Measurements from ENCODE around the gene ERICH4.
"Not testable (repeated sequence)": the region's sequence is repeated elsewhere in the genome, so short reads cannot be mapped to it uniquely, and the experiment has no call there.

Gene ERICH4, protein sequence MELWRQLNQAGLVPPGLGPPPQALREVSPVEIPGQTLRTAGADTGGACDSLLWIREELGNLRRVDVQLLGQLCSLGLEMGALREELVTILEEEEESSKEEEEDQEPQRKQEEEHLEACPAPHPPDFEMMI

DNA sequence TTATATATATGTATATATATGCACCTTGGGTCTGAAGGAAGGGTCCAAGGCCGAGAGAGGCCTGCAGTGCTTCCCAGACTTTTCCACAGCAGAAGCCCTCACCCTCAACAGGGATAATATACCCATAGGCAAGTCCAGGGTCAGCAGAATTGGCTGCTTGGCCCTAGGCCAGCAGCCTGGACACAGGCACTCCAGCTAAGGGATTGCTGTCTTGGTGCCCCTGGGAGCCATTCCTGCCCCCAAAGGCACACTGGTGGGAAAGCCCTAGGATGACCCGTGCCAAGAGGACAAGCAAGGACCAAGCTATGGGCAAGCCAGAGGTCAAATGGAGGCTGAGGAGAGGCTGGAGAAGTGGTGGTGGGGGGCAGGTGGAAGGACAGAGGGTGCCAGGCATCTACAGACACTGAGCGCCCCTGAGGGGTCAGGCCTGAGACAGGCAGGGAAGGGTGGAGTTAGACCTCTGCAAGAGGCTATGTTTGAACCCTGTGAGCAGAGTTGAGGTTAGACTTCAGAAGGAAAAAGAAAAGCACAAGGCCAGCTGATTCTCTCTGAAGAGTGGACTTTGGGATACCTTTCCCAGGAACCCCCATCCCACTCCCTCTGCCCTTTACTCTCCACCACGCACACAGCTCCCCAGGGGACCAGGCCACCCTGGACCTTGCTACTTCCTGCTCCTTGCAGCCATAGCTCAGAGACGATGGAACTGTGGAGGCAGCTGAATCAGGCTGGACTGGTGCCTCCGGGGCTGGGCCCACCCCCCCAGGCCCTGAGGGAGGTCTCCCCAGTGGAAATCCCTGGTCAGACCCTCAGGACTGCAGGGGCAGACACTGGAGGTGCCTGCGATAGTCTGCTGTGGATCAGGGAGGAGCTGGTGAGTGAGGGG, at the start of gene ERICH4:
Gene ERICH4 (plus strand): TSS at position 684 of the 883 bp plus-strand sequence. CDS start 14 bp downstream, at position 698.
- DNase-seq, result no peak

DNA sequence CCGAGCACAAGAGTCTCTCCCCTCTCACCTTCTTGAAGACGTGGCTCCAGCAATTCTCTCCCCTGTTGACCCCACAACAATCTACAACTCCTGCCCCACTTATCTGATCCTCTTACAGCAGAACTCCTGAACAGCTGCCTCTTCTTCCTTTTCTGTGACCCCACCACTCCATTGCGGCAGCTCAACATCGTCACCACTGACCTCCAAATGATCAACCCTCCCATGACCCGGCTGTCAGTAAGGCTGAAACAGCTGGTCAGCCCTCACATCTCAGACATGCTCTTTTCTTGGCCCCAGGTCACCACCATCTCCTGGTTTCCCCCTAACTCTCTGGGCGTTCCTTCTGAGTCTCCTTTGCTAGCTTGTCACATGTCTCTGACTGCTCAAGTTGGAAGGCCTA, 47.6 kb upstream of the ERICH4 start:
- DNase-seq, result no peak

DNA sequence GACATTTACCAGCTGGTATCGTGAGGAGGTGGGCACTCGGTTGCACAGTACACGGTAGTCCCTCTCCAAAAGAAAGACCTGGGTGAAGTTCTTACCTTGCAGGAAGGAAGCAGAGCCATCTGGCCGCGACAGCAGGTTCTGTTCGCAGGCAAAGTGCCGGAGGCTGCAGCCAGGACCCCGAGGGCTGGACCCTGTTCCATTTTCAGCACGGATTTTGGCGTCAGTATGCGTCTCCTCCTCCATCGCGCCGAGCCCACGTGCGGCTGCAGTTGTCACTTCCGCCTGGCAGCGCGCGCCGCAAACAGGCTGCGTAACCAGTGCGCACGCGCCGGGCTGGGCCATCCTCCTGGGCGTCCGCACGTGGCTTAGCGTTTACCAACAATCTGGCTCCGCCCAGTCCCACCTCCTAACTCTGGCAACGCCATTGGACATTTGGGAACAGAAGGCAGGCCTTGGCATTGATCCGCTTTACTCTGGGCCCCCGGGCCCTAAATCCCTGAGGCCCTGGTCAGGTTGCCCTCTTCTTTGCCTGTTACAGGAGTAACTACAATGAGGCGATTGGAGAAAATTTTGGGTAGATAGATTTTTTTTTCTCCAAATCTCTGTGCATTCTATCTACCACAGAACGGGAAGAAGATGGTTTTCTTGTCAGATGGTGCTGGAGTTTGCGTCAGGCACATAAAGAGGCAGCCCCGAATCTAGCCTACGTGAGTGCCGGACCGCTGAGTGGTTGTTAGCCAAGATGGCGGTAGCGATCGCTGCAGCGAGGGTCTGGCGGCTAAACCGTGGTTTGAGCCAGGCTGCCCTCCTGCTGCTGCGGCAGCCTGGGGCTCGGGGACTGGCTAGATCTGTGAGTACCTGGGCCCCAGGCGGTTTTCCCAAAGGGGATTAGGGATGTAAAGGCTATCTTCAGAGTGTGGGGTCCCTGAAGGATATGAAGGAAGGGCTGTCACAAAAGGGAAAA, 45.6 kb upstream of the ERICH4 start, which contains the start of the genes BCKDHA and EXOSC5:
Gene BCKDHA (plus strand): TSS at position 733 of the 964 bp plus-strand sequence. CDS start 10 bp downstream, at position 743.
Gene EXOSC5 (minus strand): TSS at position 274 of the 964 bp plus-strand sequence. CDS start 31 bp downstream, at position 243.
- peak; percentile 90 to 99 (median 98) for DNase-seq

DNA sequence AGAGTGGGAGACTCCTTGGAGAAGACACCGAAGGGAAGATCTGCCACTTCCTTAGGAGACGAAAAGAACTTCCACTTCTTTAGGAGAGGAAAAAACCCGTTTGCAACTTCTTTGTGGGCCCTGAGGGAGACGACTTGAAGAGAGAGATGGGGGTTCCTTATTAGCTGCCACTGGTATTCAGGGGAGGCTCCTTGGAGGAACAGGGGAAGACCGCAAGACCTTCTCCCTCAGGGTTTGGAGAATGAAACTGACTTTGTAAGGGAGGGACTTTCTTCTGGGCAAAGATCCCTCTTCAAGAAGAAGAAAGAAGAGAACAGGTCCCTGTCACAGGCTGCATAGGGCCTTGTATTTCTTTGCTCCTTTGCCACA, 44.9 kb upstream of the ERICH4 start:
- no peak for DNase-seq

DNA sequence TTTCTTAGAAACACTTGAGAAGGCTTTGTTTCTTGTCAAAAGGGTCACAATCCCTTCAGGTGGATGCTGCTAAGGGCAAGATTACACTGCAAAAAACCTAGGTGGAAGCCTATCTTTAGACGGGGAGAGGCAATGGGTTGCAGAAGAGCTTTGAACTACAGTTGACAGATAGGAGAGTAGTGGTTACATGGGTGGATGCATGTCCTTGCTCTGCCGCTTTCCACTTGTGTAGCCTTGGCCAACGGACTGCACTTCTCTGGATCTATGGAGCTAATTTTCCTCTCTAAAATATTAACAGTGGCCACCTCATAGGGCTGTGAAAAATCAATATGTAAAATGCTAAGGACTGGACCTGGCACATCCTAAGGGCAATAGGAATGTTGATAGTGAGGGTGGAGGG, 44.4 kb upstream of the ERICH4 start:
- no peak for DNase-seq

DNA sequence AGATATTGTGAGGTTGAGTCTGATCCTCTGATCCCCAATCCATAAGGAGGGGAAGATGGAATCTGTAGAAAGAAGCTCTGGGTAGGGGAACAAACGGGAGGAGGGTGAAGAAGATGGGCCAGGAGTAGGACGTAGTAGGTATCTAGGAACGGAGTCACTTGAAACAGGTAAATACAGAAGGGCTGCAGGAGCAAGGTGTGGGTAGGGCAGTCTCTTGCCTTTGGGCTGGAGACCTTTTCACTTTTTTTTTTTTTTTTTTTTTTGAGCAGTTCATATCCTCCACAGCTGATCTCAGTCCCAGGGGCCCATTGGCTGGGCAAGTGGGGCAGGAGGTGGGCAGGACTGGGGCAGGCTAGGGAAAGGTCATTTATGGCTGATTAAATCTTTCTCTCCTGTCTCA, 43.9 kb upstream of the ERICH4 start:
- DNase-seq, result no peak

DNA sequence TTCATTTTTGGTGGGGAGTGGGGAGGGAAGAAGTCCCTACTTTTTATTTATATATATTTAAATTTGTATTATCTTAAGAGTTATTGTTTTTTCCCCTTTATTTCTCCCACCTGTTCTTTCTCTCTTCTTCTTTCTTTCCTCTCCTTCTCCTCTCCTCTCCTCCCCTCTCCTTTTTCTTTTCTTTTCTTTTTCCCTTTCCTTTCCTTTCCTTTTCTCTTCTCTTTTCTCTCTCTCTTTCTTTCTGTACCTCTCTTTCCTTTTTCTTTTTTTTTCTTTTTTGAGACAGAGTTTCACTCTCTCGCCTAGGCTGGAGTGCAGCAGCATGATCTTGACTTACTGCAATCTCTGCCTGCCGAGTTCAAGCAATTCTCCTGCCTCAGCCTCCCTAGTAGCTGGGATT, 43.4 kb upstream of the ERICH4 start:
- no peak for DNase-seq

DNA sequence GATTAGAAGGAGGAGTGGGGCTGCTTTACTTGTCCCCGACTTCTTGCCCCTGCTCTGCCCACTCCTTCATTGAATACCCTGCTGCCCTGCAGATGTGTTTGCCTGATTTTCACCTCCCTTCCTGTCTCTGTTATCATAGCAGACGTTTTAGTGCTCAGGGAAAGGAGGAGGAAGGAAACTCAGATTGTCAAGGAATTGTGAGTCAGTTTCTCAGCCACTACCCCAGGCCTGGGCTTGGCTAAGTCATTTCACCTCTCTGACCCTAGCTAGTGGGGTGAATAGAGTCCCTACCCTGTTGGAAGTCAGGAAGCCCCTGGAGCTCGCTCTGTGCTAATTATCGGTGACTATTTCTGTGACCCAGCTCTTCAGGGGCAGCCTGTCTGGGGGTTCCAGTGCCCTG, 41.5 kb upstream of the ERICH4 start:
- DNase-seq, result no peak

DNA sequence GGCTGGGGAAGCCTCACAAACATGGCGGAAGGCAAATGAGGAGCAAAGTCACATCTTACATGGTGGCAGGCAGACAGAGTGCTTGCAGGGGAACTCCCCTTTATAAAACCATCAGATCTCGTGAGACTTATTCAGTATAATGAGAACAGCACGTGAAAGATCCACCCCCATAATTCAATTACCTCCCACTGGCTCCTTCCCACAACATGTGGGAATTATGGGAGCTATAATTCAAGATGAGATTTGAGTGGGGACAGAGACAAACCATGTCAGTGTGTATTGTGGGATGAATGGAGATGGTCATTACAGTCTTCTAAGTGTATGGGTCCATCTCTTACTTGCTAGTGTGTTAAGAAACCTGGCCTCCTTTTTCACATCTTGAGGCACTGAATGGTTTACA, 40.9 kb upstream of the ERICH4 start:
- DNase-seq, result no peak

DNA sequence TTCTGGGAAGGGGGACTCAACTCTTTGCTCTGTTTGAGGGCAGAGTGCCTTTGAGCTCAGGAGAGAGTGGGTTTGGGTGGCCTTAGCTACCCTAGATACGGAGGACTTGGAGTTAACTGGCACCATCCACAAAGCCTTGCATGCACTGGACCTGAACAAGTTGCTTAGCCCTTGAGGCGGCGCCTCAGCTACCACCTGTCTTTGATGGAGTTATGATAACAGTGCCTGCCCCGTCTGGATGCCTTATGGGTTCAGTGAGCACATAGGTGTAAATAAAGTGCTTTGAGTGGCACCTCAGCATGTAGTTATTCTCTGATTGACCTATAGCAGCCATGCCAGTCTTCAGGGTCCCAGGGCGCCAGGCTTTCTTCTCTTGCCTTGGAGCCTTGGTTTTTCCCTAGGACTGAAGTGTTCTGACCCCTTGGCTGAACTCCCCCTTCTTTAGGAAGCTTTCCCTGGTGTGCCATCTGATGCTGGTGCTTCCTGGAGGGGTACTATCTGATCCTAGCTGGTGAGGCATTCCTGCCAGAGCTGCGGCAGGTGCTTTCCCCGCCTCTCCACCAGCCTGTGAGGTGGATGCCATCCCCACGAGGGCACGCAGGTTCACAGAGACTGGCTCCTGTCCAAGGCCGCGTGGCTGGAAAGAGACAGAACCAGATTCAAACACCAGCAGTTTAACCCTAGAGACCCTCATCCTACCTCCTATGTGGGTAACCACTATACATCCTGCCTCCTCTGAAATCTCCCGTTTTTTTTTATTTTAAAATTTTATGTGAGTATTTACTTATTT, 39.6 kb upstream of the ERICH4 start:
- DNase-seq, result no peak

DNA sequence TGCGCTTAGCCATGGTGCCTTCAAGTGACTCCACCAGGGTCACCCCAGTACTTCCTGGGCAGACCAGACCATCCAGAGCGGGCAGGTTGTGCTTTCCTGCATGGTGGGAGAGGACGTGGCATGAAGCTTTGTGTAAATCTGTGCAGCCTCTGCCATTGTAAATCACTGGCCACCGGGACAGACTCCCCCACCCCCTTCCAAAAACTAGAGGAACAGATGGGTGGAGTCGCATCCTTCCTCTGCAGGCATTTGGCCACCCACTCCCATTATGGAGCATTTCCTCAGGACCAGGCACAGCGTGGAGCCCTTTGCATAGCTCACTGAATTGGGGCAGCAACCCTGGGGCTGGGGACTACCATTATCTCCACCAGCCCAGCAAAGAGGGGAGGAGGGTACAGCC, 37.2 kb upstream of the ERICH4 start:
- no peak for DNase-seq

DNA sequence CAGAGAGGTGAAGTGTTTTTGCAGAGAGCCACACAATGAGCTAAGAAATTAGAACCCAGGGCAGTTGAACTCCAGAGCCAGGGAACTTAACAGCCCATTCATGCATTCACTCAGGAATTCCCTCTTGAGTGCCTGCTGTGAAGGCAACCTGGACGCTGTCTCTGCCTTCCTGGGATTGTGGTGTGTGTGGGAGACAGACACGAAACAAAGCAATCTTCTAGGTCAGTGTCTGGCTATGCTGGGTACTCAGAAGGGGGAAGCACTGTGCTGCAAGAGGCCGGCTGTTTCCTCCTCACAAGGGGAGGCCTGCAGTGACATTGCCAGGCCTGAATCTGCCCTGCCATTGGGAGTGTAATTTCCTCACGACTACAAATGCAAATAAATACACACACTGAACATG, 35.7 kb upstream of the ERICH4 start:
- DNase-seq, result peak in 1 of 58 donors; percentile 3

DNA sequence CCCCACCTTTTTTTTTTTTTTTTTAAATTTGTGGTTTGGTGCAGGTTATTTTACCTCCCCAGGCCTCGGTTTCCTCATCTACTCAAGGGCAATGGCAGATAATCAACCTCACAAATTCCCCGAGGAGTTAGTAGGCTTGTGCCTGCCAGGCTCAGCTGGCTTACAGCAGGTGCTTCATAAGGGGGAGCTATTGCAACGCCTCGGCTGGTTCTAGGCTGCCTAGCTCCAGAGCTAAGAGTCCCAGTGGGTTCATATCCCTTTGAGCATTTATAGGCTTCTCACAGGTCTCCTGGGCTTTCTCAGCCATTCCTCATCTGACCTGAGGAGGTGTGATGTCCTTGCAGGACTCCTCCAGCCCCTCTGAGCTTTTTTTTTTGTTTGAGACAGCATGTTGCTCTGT, 34.7 kb upstream of the ERICH4 start:
- DNase-seq, result no peak

DNA sequence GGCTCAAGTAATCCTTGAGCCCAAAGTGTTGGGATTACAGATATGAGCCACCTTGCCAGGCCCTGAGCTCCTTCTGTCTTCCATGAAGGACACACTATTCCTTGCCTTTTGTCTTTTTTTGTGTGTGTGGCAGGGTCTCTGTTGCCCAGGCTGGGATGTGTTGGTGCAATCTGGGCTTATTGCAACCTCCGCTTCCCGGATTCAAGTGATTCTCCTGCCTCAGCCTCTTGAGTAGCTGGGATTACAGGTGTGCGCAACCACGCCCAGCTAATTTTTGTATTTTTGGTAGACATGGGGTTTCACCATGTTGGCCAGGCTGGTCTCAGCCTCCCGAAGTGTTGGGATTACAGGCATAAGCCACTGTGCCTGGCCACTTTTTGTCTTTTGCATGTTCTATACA, 34.1 kb upstream of the ERICH4 start:
- DNase-seq, result not testable (repeated sequence)

DNA sequence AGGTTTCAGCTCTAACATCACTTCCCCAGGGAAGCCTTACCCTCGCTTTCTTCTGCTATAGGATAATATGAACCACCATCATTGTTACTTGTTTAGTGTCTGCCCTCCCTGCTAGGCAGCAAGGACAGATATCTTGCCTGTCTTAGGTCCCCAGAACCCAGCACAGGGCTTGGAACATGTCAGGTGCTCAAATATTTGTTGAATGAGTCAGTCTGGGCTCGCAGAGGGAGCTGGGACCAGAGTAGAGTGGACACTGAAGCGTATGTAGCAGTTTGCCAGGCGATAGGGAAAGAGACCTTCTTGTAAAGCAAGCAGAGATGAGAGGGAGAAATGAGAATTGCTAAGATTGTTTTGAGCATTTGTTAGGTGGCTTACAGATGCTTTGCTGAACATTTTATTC, 33.7 kb upstream of the ERICH4 start:
- DNase-seq, result no peak

DNA sequence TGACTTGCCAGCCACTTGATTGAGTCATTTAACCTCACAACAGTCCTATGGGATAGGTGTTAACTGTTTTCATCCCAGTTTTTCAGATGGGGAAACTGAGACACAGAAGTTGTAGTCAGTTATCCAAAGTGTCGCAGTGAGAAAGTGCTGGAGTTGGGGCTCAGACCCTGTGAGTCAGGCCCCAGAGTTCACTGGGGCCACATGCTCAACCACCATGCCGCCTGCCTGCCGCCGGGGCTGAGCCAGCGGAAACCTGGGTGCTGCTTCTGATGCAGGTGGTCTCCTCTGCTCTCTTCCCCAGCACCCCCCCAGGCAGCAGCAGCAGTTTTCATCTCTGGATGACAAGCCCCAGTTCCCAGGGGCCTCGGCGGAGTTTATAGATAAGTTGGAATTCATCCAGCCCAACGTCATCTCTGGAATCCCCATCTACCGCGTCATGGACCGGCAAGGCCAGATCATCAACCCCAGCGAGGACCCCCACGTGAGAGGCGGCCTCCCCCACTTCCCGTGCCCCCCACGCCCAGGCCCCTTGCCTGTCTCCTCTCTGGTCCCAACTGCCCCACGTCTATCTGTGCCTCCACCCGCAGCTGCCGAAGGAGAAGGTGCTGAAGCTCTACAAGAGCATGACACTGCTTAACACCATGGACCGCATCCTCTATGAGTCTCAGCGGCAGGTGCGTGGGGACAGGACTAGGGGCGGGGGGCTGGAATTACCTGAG, 32.5 kb upstream of the ERICH4 start:
- no peak for DNase-seq

DNA sequence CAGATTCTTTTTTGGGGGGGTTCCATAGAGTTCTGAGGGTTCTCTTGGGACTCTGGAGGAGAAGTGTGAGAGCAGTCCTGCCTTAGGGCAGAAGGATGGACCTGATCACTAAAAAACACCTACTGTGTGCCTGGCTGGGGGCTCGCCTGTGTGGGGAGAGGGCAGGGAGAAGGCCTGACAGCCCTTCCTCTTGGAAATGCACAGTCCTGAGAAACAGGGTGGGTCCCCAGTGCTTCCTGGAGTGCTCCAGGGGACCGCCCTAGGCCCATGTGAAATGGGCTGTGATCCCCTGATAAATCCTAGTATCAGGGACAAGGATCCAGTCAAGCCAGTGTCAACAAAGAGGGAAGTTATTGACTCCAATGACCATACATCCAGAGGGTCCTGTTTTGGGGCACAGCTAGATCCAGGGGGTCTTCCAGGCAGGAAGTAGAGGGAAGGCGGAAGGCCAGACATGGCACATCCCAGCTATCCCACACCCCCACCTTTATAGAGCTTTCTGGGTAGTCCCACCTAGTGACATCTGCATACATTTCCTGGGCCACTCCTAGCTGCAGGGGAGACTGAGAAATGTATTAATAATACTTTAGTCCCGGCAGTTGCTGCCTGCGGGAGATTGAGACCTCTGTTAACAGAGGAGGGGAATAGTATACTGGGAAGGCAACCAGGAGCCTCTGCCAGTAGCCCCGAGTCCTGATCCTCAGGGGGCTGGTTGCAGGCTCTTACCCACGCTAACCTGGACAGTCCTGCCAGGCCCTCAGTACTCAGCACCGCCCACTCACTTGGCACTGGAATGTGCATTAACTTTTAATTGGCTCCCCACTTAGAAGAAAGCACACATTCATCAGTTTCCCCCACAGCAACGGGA, 31.6 kb upstream of the ERICH4 start:
- no peak for DNase-seq

DNA sequence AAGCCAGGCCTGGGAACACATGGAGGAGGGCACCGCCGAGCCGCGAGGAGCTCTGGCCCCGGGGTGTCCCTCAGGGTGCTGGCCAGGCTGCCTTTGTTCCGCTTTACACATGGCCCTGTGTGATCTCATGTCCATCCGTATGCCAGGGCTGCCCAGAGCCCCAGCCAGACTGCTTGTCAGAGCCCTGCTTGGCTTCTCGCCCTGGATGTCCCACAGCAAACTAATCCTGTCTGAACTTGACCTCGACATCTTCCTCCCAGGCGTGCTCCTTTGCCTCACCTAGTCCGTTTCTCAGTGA, 31.0 kb upstream of the ERICH4 start:
- DNase-seq, result peak in 38 of 58 donors; percentile 13 to 78 (median 47)

DNA sequence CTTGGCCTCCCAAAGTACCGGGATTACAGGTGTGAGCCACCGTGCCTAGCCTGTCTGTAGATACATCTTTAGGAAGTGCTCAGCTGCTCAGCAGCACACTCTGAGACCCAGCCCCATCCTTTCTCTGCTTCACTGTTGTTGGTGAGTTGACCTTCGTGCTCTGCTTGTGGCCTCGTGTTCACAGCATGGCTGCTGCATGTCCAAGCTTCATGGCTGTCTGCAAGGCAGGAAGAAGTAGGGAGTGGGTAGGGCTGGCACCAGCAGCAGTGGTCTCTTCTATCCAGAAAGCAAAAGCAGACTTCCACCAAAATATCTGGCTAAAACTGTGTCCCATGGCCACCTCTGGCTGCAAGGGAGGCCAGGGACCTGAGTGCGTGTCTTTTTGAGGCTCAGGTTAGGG, 30.0 kb upstream of the ERICH4 start:
- DNase-seq, result no peak
